Stromal cell of bone marrow (primary cell): Measurements from ENCODE around the gene POLR1E.
"Not testable (repeated sequence)": the region's sequence is repeated elsewhere in the genome, so short reads cannot be mapped to it uniquely, and the experiment has no call there.

Source experiments
- DNase-seq: peaks from one replicate; pipeline ENCODE4 v3.0.0-alpha.2; 2012; ENCODE audit warnings: low read depth

POLR1E gene

DNA sequence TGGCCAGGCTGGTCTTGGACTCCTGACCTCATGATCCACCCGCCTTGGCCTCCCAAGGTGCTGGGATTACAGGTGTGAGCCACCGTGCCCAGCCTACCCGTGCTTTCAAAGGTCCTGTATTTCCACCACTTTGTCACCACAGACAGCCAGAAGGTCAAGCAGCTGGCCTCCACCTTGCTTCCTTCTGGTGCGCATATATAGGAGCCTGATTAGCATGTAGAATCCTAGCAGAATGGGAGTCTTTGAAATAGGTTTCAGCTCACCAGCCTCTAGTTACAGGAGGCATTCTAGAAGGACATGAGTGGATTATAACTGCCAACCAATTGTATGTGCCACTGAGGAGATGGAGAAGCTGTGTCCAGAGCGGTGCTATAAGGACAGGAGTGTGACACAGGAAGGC lies 18.9 kb downstream of the POLR1E start:
- DNase-seq = no peak

DNA sequence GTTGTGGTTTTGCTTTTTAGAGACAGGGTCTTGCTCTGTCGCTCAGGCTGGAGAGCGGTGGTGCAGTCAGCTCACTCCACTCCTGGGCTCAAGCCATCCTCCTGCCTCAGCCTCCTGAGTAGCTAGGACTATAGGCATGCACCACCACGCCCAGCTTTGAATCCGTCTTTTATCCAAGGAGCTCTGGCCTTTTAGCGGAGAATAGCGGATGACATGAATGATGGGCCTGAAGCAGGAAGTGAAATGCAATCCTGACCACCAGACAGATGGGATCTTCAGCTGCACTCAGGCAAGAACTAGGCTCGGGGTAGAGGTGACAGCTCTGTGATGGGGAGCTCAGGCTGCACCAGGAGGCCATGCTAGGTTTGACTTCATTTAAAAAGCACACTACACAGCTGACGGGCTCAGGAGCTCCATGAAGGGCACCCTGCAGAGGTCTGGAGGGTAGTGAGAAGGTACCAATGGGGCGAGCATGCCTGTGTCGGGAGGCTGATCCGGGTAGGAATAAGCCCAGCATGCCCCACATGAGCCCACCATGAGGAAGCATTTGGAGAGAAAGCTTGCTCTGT lies 21.9 kb downstream of the POLR1E start:
- no peak for DNase-seq

DNA sequence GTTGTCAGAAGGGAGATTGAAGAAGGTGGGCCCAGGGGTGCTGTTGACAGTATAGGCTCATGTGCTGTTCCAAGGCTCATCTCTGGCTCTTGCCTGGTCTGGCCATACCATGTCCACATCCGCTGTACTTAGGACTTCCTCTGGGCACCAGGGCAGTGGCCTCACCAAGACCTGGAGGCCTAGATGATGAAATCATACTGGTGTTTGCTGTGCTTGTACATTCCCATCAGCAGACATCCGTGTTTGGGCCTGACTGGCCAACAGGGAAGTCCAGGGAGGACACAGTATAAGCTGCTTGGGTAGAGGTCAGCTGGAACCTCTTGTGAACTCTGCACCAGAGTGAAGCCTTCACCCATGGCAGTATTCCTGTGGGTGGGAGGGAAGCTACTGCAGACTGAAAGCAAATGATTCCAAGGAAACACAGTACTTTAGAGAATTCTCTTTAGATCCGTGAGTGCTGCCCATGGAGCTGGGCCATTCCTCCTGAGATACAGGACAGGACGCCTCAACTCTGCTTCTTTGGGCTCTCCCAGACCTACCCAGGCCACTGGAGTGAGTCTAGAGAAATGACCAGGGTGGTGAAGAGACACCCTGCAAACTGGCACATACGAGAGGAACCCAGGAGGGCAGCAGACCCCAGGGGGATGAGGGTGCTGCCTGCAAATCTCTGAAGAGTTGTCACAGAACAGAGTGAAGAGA lies 22.5 kb downstream of the POLR1E start:
- DNase-seq = no peak

DNA sequence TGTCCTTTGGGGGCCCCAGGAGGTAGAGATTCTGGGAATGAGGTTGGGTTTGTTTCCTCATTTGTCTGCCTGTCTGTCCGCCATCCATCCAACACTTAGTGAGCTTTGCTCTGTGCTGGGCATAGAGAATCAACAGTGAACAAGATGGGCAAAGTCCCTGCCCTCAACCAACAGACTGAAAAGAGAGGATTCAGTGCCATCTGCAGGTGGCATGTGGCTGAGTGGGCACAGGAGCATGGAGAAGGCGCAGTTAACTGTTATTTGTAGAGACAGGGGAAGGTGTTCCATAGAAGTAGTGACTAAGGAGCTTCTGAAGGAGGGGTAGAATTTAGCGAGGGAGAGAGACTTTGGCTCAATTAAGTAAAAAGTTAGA lies 23.1 kb downstream of the POLR1E start:
- no peak for DNase-seq

DNA sequence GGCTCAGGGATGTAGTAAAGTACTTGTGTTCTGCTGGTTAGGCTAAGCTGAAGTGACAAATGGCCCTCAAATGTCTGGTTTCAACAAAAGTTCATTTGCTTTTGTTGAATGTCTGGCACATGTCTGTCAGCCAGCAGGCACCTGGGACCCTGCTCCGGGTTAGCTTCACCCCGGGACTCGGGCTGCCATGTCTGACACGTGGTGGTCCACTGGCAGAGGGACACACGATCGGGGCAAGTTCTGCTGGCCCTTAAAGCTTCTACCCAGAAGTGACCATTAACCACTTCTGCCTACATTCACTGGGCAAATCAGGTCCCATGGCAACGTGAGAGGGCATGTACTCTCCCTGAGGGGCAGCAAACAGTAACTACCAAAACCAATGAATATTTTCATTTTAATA lies 23.8 kb downstream of the POLR1E start:
- DNase-seq = no peak

DNA sequence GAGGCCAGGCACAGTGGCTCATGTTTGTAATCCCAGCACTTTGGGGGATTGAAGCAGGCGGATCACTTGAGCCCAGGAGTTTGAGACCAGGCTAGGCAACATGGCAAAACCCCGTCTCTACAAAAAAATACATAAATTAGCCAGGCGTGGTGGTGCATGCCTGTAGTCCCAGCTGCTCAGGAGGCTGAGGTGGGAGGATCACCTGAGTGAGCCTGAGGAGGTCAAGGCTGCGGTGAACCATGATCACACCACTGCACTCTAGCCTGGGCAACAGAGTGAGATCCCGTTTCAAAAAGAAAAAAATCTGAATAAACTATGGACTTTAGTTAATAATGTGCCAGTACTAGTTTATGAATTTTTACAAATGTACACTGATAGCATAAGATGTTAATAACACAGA lies 24.3 kb downstream of the POLR1E start:
- not testable (repeated sequence) for DNase-seq

DNA sequence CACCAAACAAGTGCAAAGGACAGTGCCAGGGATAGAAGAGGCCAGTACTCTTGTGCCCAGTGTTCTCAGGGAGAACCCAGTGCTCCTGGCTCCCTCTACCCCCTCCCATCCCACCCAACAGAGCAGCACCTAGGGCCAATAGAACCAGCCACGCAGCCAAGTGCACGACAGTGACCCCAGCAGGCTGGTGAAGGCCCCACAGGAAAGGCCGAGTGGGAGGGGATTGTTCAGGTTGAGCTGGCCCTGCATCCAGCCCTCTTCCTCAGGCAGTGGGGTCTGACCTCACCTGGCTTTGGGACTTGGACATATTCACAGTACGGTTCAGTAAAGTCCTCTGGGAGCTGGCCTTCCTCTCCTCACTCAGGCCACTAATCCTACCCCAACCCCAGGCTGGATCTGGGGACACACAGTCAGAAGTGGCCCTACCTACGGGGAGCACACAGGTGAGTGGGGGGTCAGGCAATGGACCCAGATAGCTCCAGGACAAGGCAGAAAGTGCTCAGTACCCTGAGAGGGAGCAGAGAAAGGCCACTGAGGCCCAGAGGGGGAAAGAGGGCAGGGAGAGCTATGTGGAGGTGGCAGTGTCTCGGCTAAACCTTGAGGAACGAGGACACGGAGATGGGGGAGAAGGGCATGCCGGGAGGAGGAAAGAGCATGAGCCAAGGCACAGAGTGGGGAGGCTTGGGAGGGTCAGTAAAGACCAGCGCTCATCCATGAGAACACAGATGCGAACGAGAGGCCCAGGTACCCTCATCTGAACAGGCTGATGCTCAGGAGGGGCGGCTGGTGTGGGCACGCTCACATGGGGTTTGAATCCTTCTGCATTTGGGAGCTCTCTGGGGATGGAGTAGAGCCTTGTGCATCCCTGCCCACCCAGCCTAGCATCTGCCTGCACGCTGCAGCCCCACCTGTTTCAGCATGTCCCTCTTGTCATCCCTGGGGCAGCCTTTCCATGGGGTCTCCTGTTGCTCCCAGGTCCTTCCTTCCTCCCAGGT lies 25.6 kb downstream of the POLR1E start:
- no peak for DNase-seq

DNA sequence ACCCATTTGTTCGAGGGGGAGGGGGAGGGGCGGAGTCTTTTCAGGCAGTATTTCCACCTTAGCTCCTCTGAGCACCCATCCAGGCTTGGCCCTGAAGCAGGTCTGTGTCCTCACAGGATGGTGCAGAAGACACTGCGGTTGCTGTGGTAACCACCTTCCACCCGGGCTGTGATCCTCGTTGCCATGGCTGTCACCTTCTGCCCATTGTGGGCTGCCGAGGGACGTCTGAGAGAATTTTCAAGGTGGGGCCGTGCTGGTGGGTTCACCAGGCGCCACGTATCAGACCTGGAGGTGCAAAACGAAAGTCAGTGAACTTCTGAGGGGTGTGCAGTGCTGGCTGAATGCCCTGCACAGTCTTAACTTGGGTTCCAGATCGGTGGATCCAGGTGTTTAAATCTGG lies 26.7 kb downstream of the POLR1E start:
- no peak for DNase-seq

DNA sequence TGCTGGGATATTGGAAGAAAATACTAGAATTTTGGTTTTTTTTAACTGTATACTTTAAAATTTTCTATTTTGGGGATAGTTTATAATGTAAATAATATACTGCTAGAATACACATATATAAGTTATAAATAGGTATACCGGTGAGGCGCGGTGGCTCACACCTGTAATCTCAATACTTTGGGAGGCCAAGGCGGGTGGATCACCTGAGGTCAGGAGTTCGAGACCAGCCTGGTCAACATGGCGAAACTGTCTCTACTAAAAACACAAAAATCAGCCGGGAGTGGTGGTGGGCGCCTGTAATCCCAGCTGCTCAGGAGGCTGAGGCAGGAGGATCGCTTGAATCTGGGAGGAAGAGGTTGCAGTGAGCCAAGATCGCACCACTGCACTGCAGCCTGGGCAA lies 28.7 kb downstream of the POLR1E start:
- DNase-seq = not testable (repeated sequence)

DNA sequence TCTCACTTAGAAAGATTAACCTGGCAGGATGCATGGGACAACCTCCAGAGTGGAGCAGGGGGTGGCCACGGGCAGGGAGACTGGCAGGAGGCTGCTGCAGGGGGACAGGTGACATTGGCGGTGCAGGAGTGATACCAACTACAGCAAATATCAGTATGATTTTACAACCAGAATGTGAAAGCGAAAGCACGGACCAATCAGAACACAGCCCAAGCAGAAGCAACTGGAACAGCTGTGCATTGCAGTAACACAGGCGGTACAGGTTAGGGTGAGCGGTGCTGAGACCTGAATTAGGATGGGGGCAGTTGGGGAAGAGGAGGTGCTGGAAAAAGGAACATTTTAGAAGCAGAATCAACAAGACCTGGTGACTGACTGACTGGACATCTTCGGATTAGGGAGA lies 29.3 kb downstream of the POLR1E start:
- no peak for DNase-seq

DNA sequence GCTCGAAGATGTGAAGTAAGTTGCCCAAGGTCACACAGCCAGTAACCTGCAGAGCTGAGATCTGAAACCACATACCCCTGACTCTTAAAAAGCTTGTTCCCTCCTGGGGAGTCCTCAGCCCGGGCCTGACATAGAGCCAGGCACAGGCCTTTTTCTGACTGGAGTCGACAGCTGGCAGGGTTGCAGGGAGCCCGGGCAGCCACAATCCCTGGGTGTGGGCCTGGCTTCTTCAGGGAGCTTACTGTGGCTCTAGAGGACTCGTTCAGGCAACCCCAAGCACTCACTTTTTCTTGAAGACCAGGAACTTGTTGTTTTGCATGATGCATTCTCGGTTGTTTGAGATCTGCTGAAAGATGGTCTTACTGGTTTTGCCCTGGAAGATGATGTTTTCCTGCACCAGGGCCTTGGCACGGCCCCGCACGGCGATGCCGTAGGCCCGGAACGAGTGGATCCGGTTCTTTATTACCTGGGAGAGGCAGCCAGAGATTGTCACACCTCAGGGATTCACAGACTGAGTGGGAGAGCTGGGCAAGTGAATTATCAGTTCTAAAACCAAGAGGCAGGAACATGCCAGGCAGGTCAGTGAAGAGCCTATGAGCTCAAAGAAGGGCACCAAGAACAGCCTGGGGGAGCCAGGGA lies 30.0 kb downstream of the POLR1E start:
- DNase-seq = no peak

DNA sequence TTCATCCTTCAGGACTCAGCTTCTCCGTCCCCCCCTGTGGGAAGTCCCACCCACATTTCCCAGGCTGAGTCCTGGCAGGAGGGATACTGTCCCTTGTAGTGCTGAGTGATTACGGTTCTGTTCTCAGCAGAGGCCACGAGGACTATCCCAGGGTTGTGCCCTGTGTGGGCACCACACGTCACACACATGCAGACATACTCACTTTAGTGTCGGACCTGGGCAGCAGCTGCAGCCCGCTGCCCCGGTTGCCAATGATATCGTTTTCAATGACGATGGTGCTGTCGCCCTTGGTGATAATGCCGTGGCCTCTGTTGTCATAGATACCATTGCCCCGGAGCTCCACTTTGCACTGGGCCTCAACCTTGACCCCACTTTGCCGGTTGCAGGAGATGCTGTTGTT lies 32.2 kb downstream of the POLR1E start:
- DNase-seq = no peak

DNA sequence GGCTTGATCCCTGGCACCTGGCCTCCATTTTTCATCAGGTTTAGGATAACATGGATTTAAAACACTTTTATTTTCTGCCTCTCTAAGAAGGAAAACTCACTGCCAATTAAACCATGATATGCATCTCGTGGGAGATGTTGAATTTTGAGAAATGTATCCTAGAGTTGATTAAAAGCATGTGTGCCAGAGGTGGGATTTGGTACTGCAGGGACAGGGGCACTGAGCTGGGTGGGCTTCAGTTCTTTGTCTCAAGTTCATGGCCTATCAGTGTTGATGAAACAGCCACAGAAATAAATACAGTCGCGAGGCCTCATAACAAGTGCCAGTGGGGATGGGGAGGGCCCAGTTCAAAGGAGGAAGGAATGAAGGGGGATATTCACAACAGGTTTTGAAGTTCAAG lies 34.9 kb downstream of the POLR1E start:
- no peak for DNase-seq

DNA sequence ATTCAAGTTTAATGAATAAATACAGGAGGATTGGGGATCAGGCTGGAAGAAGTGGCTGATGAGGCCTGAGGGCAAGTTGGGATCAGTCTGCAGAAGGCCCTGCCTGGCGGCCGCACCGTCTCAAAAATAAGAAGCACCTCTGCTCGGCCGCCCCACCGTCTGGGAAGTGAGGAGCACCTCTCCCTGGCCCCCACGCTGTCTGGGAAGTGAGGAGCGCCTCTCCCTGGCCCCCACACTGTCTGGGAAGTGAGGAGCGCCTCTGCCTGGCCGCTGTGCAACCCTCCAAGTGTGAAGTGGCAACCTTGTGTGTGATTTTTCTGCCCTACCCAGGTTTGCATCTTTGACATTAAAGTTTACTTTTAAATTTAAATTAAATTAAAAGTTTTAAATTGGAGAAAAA lies 35.4 kb downstream of the POLR1E start:
- no peak for DNase-seq

DNA sequence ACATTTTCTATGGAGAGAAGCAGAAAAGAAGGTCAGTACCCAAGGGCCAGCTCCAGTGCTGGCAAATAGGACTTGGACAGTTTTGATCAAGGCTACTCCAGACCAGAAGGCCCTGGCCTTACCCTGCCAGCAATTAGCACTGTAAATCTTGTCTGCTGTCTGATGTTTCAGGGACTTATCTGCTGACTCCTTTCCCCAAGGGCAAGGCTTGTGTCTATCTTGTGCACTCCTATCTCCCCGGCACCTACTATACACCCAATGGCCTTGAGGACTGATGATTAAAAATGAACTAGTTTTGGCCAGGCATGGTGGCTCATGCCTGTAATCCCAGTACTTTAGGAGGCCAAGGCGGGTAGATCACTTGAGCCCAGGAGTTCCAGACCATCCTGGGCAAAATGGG lies 37.2 kb downstream of the POLR1E start:
- DNase-seq = no peak

DNA sequence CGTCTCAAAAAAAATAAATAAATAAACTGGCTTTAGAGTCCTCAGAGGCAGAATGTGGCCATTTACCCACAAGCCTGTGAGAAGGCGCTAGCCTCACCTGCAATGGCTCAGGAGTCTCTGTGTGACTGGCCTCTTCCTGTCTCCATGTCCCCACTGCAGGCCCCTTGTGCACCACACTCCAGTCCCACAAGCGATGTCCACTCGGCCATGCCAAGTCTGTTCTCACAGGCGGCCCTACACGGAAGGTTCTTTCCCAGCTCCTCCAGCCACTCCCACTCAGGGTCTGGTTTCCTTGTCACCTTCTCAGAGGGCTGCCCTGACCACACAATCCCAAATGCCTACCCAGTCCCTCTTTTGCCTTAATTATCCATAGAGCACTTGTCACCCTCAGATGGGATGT lies 38.2 kb downstream of the POLR1E start:
- DNase-seq = no peak

DNA sequence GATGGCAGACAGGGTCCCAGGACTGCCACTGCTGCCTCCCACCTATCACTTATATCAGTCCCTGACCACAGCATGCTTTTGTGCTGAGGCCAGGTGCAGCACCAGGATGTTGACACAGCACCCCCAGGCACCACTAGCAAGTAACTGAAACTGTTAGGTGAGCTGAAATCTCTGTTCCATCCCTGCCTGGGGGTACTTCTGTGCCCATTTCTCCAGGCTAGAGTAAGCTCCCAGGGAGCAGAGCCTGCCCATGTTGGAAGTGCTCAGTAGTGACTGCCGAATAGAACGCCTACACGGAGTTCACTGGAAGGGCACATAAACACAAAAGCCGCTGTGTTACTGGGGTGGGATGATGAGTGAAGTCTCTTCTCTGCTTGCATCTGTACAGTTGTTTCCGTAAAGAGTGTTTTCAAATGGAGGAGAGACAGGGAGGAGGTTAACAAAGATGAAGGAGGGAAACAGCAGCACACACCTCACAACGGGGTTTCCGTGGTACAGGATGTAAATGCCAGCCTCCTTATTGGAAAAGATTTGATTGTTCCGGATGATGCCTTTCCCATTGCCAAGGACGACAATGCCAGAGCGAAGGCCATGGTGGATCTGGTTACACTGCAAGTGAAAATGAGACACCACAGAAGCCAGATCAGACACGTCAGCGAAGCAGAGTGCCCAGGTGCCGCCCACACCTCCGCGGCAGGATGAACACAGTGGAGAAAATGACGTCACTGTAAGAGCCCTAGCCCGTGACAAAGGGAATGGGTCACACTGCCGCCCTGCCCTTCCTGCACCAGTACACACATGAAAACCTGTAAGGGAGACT lies 43.1 kb downstream of the POLR1E start:
- DNase-seq = no peak

DNA sequence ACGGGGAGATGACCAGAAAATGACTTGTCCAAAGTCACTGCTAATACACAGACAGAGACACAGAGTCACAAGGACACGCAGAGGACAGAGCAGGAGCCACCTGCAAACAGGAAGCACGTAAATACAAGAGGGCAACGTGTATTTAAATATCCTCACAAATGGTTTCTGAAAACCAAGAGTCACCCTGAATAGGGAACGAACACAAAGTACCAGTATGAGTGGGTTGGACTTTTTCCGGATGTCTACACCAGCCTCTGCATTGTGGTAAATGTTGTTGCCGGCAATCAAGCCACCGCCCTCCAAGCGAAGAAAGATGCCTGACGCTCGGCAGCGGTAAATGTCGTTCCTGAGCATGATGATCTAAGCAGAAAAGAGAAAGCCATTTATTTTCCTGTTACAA lies 46.0 kb downstream of the POLR1E start:
- DNase-seq = no peak

DNA sequence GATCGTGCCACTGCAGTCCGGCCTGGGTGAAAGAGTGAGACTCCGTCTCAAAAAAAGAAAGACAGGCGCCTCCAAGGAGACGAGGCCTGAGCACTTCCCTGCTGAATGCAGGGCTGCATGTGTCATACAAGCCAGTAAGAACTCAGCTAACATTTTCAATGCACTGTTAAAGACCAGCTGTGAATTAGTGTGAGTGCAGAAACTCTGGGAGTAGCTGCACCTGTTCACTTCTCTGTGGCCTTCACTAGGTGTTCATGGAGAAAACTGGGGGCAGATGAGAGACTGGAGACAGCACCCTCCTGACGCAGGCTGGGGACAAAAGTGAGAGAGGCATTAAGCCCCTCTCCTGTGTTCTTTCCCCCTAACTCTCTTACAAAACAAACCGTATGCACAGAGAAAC lies 48.7 kb downstream of the POLR1E start:
- no peak for DNase-seq

DNA sequence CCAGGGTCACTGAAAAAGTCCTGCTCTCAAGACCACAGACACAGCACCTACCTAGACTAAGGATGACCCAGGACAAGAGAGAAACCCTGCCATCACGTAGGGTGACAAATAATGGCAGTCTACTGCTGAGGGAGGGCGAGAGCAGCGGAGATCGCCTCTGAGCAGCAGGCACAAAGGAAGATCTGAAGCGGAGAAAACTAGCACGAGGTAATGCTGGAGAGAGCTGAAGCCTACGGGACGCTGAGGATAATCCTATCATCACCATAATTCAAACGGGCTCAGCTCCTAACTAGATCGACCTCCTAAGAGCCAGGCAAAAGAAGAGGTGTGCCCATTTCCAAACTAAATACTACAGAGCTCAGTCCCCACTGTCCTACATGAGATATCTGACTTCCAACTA lies 49.2 kb downstream of the POLR1E start:
- no peak for DNase-seq

DNA sequence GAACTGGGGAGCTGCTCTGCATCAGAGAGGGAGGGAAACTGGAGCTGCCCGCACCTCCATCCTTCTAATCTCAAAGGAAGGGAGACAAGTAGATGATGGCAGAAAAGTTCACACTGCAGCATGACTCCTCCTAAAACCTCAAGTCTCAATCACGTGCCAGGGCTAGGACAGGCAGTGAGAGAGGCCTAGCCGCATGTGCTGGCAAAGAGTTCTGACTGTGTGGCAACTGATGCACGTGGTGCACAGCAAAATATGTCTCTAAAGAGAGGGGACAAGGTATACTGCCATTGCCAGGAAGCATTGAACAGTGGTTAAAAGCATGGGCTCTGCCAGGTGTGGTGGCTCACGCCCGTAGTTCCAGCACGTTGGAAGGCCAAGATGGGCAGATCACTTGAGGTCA lies 52.4 kb downstream of the POLR1E start:
- DNase-seq = no peak

DNA sequence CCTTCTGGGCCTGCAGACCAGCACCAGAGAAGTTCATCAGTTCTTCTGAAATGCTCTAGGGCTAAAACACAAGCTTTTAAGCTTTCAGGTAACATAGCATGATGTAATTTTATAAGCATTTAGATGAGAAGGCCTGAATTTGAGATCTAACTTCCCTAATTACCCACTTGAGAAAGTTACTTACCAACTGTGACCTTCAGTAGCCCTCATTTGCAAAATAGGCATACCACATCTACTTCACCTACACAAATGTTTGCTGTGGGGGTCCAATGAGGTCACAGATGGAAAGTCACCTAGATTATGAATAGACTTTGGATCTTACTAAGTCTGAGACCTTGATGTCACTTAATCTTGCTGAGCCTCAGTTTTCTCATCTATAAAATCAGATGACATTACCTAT lies 53.9 kb downstream of the POLR1E start:
- DNase-seq = no peak
